HG03378 (cell line): ENCODE results near the gene MAK.
A peak's percentile ranks its signal among the peaks of the same experiment; 100 is the strongest.
"Not testable (repeated sequence)": the region's sequence is repeated elsewhere in the genome, so short reads cannot be mapped to it uniquely, and the experiment has no call there.

Source experiments
- ATAC-seq: cut with Tn5 transposase; IDR thresholded peaks from one replicate; pipeline ENCODE4 v1.9.1; 2021; ENCODE audit warnings: mild to moderate bottlenecking, moderate library complexity; ENCODE audit not compliant: unreplicated experiment

MAK gene

DNA sequence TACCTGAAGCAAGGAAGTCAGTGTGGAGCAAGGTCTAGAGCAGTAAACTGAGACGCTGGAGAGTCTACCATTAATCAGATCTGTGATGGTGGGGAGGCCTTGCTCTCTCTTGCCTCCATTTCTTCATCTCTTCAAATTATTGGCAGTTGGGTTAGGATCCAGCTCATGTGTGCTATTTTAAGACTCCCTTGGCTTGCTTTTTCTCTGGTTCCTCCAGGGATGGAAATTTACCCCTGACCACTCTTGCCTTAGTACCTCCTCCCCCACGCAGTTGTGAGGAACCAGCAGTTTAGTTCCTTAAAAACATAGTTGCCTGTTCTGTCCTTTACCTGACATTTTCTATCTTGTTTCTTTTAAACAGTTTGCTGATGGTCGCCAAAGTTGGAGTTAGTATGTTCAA lies 108.1 kb downstream of the MAK start:
- no peak for ATAC-seq

DNA sequence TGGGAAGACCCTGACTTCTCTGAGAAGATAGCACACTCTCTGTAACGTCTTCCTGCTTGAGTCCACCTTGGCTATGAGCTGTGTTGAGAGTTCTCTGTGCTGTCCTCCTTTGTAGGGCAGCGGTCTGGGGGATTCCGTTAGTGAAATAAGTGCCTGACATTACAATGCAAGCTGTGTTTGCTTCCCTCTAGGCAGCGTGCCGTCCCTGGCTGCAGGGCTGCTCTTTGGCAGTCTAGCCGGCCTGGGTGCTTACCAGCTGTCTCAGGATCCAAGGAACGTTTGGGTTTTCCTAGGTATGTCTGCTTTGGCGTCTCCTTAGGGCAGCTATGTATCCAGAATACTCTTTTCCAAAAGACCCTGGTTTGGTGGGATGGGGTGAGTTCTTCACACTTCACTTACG lies 112.6 kb downstream of the MAK start:
- no peak for ATAC-seq

DNA sequence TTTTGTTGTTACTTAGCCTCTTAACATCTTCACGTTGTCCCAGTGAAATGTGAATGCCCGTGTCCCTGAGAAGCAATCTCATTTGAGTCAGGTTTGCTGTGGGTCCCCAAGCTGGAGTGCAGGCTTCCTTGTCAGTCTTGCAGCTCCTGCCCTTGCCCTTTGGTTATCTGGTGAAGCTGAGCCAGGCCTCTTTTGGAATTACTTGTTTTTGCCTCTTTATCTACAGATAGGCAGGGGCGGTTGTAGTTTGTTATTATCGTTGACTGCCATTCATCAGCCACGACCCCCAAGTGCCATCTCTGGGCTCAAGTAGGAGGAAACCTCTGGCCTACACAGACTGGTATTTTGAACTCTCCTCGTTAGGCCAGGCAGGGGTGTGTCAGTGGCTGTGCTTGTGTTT lies 113.3 kb downstream of the MAK start:
- ATAC-seq, result no peak

DNA sequence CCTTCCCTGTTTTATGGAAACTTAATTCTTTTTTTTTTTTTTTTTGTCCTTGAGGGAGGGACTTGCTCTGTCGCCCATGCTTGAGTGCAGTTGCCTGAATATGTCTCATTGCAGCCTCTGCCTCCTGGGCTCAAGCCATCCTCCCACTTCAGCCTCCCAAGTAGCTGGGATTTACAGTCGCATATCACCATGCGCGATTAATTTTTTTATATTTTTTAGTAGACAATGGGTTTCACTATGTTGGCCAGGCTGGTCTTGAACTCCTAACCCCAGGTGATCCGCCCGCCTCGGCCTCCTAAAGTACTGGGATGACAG lies 114.8 kb downstream of the MAK start:
- ATAC-seq, result no peak

DNA sequence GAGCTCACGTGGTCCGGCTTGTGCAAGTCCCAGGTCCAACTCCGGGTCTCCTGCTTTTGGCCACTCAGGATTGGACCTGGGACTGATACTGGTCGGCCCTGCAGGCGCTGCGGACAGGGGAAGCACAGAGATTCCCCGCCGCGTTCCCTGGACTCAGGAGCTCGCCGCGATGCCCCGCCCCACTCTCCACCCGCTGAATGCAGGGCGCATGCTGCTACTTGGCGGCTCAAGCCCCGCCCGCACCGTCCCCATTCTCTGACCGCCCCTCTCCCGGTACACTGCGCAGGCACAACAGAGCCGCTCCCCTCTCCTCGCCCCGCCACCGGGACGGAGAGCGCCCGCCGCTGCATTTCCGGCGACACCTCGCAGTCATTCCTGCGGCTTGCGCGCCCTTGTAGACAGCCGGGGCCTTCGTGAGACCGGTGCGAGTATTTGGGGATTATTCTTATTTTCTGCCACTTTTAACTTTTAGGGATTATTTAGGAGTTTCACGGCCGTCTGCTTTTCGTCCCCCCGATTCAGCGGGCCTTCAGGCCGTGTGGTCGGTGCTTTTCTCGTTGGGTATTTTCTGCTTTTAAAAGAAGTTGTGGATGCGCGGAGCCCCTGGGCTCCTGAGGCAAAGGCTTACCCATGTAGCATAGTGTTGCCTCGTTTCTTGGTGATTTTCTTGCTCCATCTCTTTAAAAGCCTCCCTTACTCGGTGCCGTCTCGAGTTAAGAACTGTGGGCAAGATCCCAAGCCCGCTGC lies 115.3 kb downstream of the MAK start, which contains the start of gene TMEM14C:
Gene TMEM14C (plus strand): TSS at position 251 of the 747 bp plus-strand sequence. CDS start 1,544 bp downstream, outside the sequence.
- peak; percentile 92 for ATAC-seq

DNA sequence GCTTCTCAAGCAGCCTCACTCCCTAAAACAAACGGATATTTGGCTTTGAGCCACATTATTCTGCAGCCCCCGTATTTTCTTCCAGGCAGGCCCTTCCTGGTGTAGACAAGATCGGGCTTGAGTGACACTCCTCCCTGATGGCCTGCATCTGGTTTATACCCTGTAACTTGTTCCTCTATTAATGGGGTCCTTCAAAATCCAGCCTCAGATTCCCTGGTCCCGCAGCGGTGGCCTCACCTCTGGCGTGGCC lies 115.8 kb downstream of the MAK start:
- no peak for ATAC-seq

DNA sequence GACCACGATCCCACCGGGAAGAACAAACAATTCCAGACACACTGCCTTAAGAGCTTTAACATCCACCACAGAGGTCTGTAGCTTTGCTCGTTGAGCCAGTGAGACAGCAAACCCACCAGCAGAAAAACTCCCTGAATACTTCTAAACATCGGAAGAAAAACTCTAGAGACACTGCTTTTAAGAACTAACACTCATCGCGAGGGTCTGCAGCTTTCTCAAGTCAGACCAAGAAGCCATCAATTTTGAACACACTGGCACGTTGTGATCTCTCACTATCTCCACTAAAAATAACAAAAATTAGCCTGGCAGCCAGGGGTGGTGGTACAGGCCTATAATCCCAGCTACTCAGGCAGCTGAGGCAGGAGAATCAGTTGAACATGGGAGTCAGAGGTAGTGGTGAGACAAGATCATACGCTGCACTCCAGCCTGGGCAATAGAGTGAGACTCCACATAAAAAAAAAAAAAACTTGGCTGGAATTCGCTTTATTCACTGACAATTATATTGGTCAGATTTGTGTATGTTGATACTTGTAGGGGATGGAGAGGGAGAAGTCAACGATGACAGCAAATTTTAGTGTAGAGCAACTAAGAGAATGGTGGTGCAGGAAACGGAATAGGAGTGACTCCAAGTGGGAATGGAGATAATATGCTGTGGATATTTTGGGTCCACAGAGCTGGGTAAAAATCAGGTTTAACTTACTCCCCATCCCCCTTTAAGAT lies 116.3 kb downstream of the MAK start:
- no peak for ATAC-seq

DNA sequence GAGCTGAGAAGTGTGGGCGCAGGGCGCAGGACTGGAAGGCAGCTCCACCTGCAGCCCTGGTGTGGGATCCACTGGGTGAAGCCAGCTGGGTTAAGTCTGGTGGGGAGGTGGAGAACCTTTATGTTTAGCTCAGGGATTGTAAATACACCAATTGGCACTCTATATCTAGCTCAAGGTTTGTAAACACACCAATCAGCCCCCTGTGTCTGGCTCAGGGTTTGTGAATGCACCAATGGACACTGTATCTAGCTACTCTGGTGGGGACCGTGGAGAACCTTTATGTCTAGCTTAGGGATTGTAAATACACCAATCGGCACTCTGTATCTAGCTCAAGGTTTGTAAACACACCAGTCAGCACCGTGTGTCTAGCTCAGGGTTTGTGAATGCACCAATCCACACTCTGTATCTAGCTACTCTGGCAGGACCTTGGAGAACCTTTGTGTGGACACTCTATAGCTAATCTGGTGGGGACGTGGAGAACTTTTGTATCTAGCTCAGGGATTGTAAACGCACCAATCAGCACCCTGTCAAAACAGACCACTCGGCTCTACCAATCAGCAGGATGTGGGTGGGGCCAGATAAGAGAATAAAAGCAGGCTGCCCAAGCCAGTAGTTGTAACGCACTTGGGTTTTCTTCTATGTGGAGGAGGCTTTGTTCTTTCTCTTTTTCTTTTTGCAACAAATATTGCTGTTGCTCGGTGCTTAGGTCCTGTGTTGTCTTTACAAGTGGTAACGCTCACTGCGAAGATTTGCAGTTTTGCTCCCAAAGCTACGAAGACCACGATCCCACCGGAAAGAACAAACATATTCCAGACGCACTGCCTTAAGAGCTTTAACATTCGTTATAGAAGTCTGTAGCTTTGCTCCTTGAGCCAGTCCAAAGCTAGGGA lies 117.1 kb downstream of the MAK start:
- not testable (repeated sequence) for ATAC-seq

DNA sequence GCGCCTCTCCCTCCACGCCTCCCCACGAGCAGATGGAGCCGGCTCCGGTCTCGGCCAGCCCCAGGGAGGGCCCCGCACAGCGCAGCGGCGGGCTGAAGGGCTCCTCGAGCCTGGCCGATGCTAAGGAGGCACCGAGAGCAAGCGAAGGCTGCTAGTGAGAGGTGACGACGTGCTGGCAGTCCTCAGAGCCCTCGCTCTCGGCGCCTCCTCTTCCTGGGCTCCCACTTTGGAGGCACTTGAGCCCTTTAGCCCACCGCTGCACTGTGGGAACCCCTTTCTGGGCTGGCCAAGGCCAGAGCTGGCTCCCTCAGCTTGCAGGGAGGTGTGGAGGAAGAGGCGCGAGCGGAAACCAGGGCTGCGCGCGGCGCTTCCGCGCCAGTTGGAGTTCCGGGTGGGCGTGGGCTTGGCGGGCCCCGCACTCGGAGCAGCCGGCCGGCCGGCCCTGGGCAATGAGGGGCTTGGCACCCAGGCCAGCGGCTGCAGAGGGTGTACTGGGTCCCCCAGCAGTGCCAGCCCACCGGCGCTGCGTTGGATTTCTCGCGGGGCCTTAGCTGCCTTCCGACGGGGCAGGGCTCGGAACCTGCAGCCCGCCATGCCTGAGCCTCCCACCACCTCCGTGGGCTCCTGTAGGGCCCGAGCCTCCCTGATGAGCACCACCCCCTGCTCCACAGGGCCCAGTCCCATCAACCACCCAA lies 117.9 kb downstream of the MAK start:
- ATAC-seq, result peak; percentile 30

DNA sequence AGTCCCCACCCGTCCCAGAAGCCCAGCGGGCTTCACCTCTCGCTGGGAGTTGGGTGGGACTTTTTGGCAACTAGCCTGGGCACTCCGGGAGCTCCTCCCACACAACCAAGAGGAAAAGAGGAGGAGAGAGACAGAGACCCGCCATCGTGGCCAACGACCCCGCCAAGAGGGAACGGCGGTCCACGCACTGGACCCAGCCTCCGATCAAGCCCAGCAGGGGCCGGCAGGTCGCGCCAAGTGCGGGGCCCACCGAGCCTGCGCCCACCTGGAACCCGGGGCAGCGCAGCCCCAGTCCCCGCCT lies 118.4 kb downstream of the MAK start:
- no peak for ATAC-seq

DNA sequence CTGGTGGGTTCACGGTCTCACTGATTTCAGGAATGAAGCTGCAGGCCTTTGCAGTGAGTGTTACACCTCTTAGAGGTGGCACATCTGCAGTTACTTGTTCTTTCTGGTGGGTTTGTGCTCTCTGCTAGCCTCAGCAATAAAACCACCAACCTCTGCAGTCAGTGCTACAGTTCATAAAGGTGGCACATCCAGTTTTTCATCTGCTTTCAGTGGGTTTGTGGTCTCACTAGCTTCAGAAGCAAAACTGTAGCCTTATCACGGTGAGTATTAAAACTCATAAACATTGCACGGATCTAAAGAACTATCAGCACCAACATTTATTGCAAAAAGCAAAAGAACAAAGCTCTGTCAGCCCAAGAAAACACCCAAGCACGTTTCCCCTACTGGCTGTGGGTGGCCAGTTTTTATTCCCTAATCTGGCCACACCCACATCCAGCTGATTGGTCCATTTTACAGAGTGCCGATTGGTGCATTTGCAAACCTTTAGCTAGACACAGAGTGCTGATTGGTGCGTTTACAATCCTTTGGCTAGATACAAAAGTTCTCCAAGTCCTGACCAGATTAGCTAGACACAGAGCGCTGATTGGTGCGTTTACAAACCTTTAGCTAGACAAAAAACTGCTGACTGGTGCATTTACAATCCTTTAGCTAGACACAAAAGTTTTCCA lies 118.9 kb downstream of the MAK start:
- no peak for ATAC-seq

DNA sequence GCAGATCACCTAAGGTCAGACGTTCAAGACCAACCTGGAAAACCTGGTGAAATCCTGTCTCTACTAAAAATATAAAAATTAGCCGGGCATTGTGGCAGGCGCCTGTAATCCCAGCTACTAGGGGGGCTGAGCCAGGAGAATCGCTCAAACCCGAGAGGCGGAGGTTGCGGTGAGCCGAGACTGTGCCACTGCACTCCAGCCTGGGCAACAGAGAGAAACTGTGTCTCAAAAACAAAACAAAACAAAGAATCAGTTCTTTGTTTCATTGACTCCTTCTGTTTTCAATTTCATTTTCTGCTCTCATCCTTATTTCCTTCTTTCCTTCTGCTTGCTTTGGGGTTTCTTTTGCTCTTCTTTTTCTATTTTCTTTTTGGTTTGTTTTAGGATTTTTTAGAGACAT lies 124.4 kb downstream of the MAK start:
- no peak for ATAC-seq
